ENCODE data around the gene CYP2A7.
"Not testable (repeated sequence)": the region's sequence is repeated elsewhere in the genome, so short reads cannot be mapped to it uniquely, and the experiment has no call there.

- not testable (repeated sequence) for TF ChIP-seq CTCF (IDR thresholded peaks at IDR 0.05; ENCODE audit: insufficient read depth, low read length, poor library complexity, severe bottlenecking); EZH2phosphoT487 (conservative IDR thresholded peaks at IDR 0.05; ENCODE audit: low read length)
These were observed 49.6 kb downstream of the CYP2A7 start for GRCh38 chr19:40832431-40832790.

Data from SU-DHL-6 (cell line).